MM.1S (cell line): ENCODE measurements around the gene IL20RB.

Experiments used
- EZH2 ChIP-seq: fragments of 300-600 bp; sonication (generic); optimal IDR thresholded peaks from 2 replicates; pipeline ENCODE3; 2017; ENCODE audit warnings: low read depth, mild to moderate bottlenecking, antibody characterized with exemption, low read length, mixed read lengths
- TF ChIP-seq, protein P1 (sequence below): fragments of 300-600 bp; sonication (generic); IDR thresholded peaks from 2 replicates; pipeline ENCODE4 v1.5.1; 2016; ENCODE audit warnings: antibody characterized with exemption, low read length, mixed read lengths

DNA sequence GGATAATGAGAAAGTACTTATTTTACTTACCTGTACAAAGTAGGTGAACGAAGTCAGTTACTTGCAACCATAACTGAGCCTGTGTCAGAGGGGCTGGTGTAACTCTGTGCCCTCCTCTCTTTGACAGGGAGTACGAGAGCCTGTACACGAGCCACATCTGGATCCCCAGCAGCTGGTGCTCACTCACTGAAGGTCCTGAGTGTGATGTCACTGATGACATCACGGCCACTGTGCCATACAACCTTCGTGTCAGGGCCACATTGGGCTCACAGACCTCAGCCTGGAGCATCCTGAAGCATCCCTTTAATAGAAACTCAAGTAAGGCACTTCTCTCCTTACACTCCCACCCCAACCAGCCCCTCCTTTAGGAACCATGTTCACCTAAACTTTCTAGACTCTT lies 24.2 kb downstream of the IL20RB start:
- TF ChIP-seq, protein P1, sequence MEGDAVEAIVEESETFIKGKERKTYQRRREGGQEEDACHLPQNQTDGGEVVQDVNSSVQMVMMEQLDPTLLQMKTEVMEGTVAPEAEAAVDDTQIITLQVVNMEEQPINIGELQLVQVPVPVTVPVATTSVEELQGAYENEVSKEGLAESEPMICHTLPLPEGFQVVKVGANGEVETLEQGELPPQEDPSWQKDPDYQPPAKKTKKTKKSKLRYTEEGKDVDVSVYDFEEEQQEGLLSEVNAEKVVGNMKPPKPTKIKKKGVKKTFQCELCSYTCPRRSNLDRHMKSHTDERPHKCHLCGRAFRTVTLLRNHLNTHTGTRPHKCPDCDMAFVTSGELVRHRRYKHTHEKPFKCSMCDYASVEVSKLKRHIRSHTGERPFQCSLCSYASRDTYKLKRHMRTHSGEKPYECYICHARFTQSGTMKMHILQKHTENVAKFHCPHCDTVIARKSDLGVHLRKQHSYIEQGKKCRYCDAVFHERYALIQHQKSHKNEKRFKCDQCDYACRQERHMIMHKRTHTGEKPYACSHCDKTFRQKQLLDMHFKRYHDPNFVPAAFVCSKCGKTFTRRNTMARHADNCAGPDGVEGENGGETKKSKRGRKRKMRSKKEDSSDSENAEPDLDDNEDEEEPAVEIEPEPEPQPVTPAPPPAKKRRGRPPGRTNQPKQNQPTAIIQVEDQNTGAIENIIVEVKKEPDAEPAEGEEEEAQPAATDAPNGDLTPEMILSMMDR: no peak
- no peak for TF ChIP-seq EZH2
